A549 (cell line): Measurements from ENCODE around the gene RPS4Y1. TPM values are rescaled to one million over a fixed set of nuclear protein-coding genes. Genes with fewer than 3 reads are reported as not detected.

Experiments
- ATAC-seq, 2 experiments: fragments of 200-7000 bp in 1 of 2; fragments of >200 bp in 1 of 2; cut with Nextera tagmentation in 1 of 2; cut with Tn5 transposase in 1 of 2; 3 replicates each; pipeline versions ENCODE4 v1.8.0 to v1.9.1; 2018 to 2020; ENCODE audit warnings: mild to moderate bottlenecking in 1 of 2, moderate library complexity in 1 of 2
- CTCF ChIA-PET: fragments of 300-600 bp; sonication (Branson Sonifier 250); formaldehyde crosslinking; extraction: SDS; loops from one replicate; lab custom pipeline; 2021; ENCODE audit warnings: antibody characterized with exemption, inconsistent platforms; lab: Yijun Ruan, JAX
- POLR2A ChIA-PET: fragments of 350-600 bp; formaldehyde crosslinking; extraction: SDS; loops from one replicate; lab custom pipeline; 2021; ENCODE audit warnings: antibody characterized with exemption, inconsistent platforms; lab: Yijun Ruan, JAX
- DNase-seq, 2 experiments: peaks; one replicate each; pipeline versions ENCODE4 v3.0.0 to v3.0.0-alpha.2; 2011 to 2016; ENCODE audit warnings: low read depth in 1 of 2, low spot score in 1 of 2
- FAIRE-seq: peaks from 2 replicates; lab custom pipeline; 2011; peaks lifted over from hg19 to GRCh38; lab: Jason Lieb, UNC
- H3K27ac ChIP-seq, 2 experiments: fragments of >200 bp; sonication (Bioruptor Twin); formaldehyde crosslinking; 3 replicates each; pipeline ENCODE4 v1.5.1; 2016 to 2017
- H3K4me1 ChIP-seq: fragments of >200 bp; sonication (Bioruptor Twin); formaldehyde crosslinking; 3 replicates; pipeline ENCODE4 v1.6.1; 2016
- H3K4me2 ChIP-seq: fragments of >200 bp; sonication (Bioruptor Twin); formaldehyde crosslinking; 3 replicates; pipeline ENCODE4 v1.6.1; 2016
- H3K4me3 ChIP-seq: fragments of >200 bp; sonication (Bioruptor Twin); formaldehyde crosslinking; 3 replicates; pipeline ENCODE4 v1.5.1; 2016
- H3K9me3 ChIP-seq: fragments of >200 bp; sonication (Bioruptor Twin); formaldehyde crosslinking; 3 replicates; pipeline ENCODE4 v1.6.1; 2016
- ATOH8 ChIP-seq: fragments of 250-450 bp; sonication (Bioruptor Pico); IDR thresholded peaks from 2 replicates; pipeline ENCODE4 v1.5.0; 2020; ENCODE audit warnings: low read depth, mild to moderate bottlenecking, moderate library complexity
- CBX8 ChIP-seq: fragments of 200-600 bp; sonication (generic); IDR thresholded peaks from 2 replicates; pipeline ENCODE4 v1.6.1; 2016
- CHD2 ChIP-seq: fragments of 150-350 bp; IDR thresholded peaks from 2 replicates; pipeline ENCODE4 v1.6.1; 2014; ENCODE audit warnings: low read length; ENCODE audit not compliant: partially characterized antibody
- ESRRA ChIP-seq: fragments of 150-350 bp; IDR thresholded peaks from 2 replicates; pipeline ENCODE4 v1.6.1; 2014; ENCODE audit warnings: mild to moderate bottlenecking, low read length, borderline replicate concordance
- HDAC2 ChIP-seq: fragments of 200-600 bp; sonication (generic); IDR thresholded peaks from 2 replicates; pipeline ENCODE4 v1.6.1; 2016
- HES2 ChIP-seq: fragments of >200 bp; sonication (Bioruptor Twin); formaldehyde crosslinking; IDR thresholded peaks from 2 replicates; pipeline ENCODE4 v1.6.1; 2016
- HMGXB4 ChIP-seq: fragments of 250-450 bp; sonication (Bioruptor Pico); IDR thresholded peaks from 2 replicates; pipeline ENCODE4 v1.5.0; 2021; ENCODE audit warnings: mild to moderate bottlenecking, moderate library complexity, borderline replicate concordance
- HOXA7 ChIP-seq: fragments of 250-450 bp; sonication (Bioruptor Pico); IDR thresholded peaks from 2 replicates; pipeline ENCODE4 v1.5.0; 2020; ENCODE audit warnings: mild to moderate bottlenecking, moderate library complexity
- HOXB13 ChIP-seq: fragments of 250-450 bp; sonication (Bioruptor Pico); IDR thresholded peaks from 2 replicates; pipeline ENCODE4 v1.5.0; 2020; ENCODE audit warnings: low read depth, mild to moderate bottlenecking, moderate library complexity
- JUN ChIP-seq, 2 experiments: fragments of >200 bp; sonication (Bioruptor Twin); formaldehyde crosslinking; IDR thresholded peaks; 2 replicates in 1 of 2; 3 replicates in 1 of 2; pipeline ENCODE4 v1.6.1; 2016 to 2017
- JUNB ChIP-seq: fragments of >200 bp; sonication (Bioruptor Twin); formaldehyde crosslinking; IDR thresholded peaks from 2 replicates; pipeline ENCODE4 v1.6.1; 2016
- KDM1A ChIP-seq: fragments of 200-600 bp; sonication (generic); IDR thresholded peaks from 2 replicates; pipeline ENCODE4 v1.6.1; 2016; ENCODE audit warnings: low read depth, mild to moderate bottlenecking
- MAFK ChIP-seq: fragments of 450-650 bp; IDR thresholded peaks from 2 replicates; pipeline ENCODE4 v1.6.1; 2014; ENCODE audit not compliant: partially characterized antibody
- NFE2L2 ChIP-seq: fragments of 150-350 bp; conservative IDR thresholded peaks from 2 replicates; pipeline ENCODE4 v1.6.1; 2014; ENCODE audit warnings: low read length
- NPAS2 ChIP-seq: fragments of 250-450 bp; sonication (Bioruptor Pico); IDR thresholded peaks from 2 replicates; pipeline ENCODE4 v1.8.0; 2022; ENCODE audit warnings: mild to moderate bottlenecking, moderate library complexity, borderline replicate concordance
- PHF8 ChIP-seq: fragments of 200-600 bp; sonication (generic); IDR thresholded peaks from 2 replicates; pipeline ENCODE4 v1.6.1; 2016; ENCODE audit warnings: low read depth, mild to moderate bottlenecking, antibody characterized with exemption, moderate library complexity, borderline replicate concordance
- POLR2AphosphoS2 ChIP-seq: conservative IDR thresholded peaks from 2 replicates; pipeline ENCODE4 v1.6.1; 2012; ENCODE audit warnings: low read length, improper control_type of control experiment, inconsistent platforms
- RAD21 ChIP-seq, 2 experiments: fragments of >200 bp in 1 of 2; sonication (Bioruptor Twin) in 1 of 2; formaldehyde crosslinking in 1 of 2; IDR thresholded peaks in 1 of 2; conservative IDR thresholded peaks in 1 of 2; 2 replicates in 1 of 2; 3 replicates in 1 of 2; pipeline ENCODE4 v1.6.1; 2012 to 2018; ENCODE audit warnings: inconsistent platforms in 1 of 2
- REST ChIP-seq: fragments of 200-600 bp; sonication (generic); IDR thresholded peaks from 2 replicates; pipeline ENCODE4 v1.6.1; 2016; ENCODE audit warnings: antibody characterized with exemption, mild to moderate bottlenecking, moderate library complexity
- SMC3 ChIP-seq: fragments of >200 bp; sonication (Bioruptor Twin); formaldehyde crosslinking; IDR thresholded peaks from 3 replicates; pipeline ENCODE4 v1.6.1; 2018; ENCODE audit warnings: inconsistent platforms
- TFCP2L1 ChIP-seq: fragments of 250-450 bp; sonication (Bioruptor Pico); IDR thresholded peaks from 2 replicates; pipeline ENCODE4 v1.5.0; 2021; ENCODE audit warnings: mild to moderate bottlenecking
- USF2 ChIP-seq: fragments of 450-650 bp; IDR thresholded peaks from 2 replicates; pipeline ENCODE4 v1.6.1; 2014; ENCODE audit warnings: antibody characterized with exemption
- ZFP36 ChIP-seq: fragments of 450-650 bp; IDR thresholded peaks from 2 replicates; pipeline ENCODE4 v1.6.1; 2014; ENCODE audit warnings: borderline replicate concordance; ENCODE audit not compliant: partially characterized antibody
- ZNF302 ChIP-seq: fragments of 250-450 bp; sonication (Bioruptor Pico); IDR thresholded peaks from 2 replicates; pipeline ENCODE4 v1.9.0; 2021; ENCODE audit warnings: inconsistent platforms, mild to moderate bottlenecking, moderate library complexity
- WGBS: methylation state at CpG from one replicate; pipeline ENCODE4 v1.1.6; 2017; ENCODE audit errors: missing lambda C conversion rate; 5-methylcytosine and 5-hydroxymethylcytosine counted together
- polyA plus RNA-seq, 4 experiments: library from polyadenylated mRNA; depleted of rRNA in 3 of 4; stranded (reverse); fragments of >200 nt; fragmentation: RNase III in 1 of 4; extraction: RNeasy Plus Mini Kit Qiagen cat#74134 plus additional on column Dnase treatment in 1 of 4; gene quantifications; 2 replicates in 3 of 4; 3 replicates in 1 of 4; pipeline ENCODE4 v1.2.3, GENCODE V29; 2011 to 2017

RPS4Y1 gene
- polyA plus RNA-seq, 2 of the 4 experiments (the other 2 are of a cell fraction) = 233 to 632 TPM

GRCh38 chrY:2837932-2838331 is 3.5 kb upstream of the RPS4Y1 start (continued):
- TF ChIP-seq REST = no peak
- no peak for TF ChIP-seq HOXA7 (CRISPR knock-in tag)
- no peak for TF ChIP-seq ZFP36
- TF ChIP-seq NPAS2 (CRISPR knock-in tag) = no peak
- TF ChIP-seq USF2 = no peak
- TF ChIP-seq ESRRA = no peak
- TF ChIP-seq POLR2AphosphoS2 = no peak
- TF ChIP-seq CHD2 = no peak

- DNase-seq = no peak
- no peak overlapping the region for H3K27ac ChIP-seq
- ChIA-PET POLR2A (no interaction called here), CTCF (no interaction called here)
- ATAC-seq = no peak
- no peak for FAIRE-seq
- H3K4me2 ChIP-seq = no peak overlapping the region
- no peak overlapping the region for H3K4me3 ChIP-seq
- TF ChIP-seq HDAC2 (no peak), PHF8 (no peak), MAFK (no peak), REST (no peak), SMC3 (no peak), TFCP2L1 (CRISPR knock-in tag) (no peak), HOXB13 (CRISPR knock-in tag) (no peak), CBX8 (no peak), JUNB (no peak), ZNF302 (CRISPR knock-in tag) (no peak), KDM1A (no peak)
- 96% methylated on average over 3 of the region's 4 CpGs for WGBS
- peaks cover 6% of the 10 kb centered on the region; the same call in 1 of the 3 replicates for H3K4me1 ChIP-seq
- H3K9me3 ChIP-seq = no peaks in the 10 kb centered on the region
These were observed 5.4 kb downstream of the RPS4Y1 start for GRCh38 chrY:2846791-2847190.

- FAIRE-seq (no peak), ATAC-seq (no peak), DNase-seq (no peak)
- H3K27ac ChIP-seq = no peak overlapping the region
- H3K4me2 ChIP-seq = no peak overlapping the region
- POLR2A ChIA-PET = no interaction called here
- H3K9me3 ChIP-seq = no peaks in the 10 kb centered on the region
- 97% methylated on average over 2 of the region's 2 CpGs for WGBS
- H3K4me1 ChIP-seq = no peaks in the 10 kb centered on the region; the same call in 2 of the 3 replicates
- CTCF ChIA-PET = no interaction called here
- no peak overlapping the region for H3K4me3 ChIP-seq
- TF ChIP-seq TFCP2L1 (CRISPR knock-in tag) (no peak), KDM1A (no peak), ATOH8 (CRISPR knock-in tag) (no peak), NFE2L2 (no peak), HMGXB4 (CRISPR knock-in tag) (no peak), SMC3 (no peak), HOXB13 (CRISPR knock-in tag) (no peak), RAD21 (conservative IDR thresholded peaks at IDR 0.05 in 1 of 2, IDR thresholded peaks at IDR 0.05 in 1 of 2) (no peak), JUN (IDR thresholded peaks at IDR 0.05) (no peak), HES2 (no peak)
These were observed 7.0 kb downstream of the RPS4Y1 start for GRCh38 chrY:2848384-2848783.
